GM21786 (cell line): ENCODE measurements around the gene GPR171.

Experiments
- ATAC-seq: cut with Tn5 transposase; IDR thresholded peaks from one replicate; pipeline ENCODE4 v1.9.1; 2021; ENCODE audit not compliant: unreplicated experiment

Gene GPR171

DNA sequence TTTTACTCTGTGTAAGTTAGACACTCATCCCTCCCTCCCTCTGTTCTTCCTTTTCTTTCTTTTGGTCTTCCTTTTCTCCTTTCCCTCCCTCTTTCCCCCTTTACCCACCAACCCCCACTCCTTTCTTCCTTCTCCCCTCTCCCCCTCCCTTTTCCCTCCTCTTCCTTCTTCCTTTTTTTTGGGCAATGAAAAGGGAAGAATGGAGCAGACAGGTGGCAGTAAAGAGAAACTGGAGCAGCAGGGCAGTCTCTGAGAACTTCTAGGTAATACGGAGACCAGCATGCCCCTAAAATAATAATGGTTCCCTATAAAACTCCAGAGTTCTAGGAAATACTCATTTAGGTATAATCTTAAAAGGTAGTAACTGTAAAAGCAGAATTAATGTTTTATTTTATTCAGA is 11.4 kb upstream of the GPR171 start:
- ATAC-seq, result no peak

DNA sequence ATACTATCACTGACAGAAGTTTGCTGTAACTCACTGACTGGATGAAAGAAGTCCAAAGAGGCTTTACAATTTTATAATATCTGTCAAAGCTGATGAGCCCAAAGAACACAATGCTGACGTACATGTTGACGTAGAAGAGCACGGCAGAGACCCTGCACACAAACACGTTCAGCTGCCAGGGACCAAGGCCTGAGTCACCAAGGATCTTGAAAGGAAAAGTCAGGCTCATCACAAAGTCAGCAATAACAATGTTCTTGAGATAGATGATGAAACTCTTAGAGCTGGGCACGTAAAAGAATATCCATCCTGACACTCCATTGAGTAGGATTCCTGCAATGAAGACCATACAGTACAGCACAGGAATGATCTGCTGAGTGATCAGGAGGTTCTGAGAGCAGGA is 10.9 kb upstream of the GPR171 start:
- no peak for ATAC-seq

DNA sequence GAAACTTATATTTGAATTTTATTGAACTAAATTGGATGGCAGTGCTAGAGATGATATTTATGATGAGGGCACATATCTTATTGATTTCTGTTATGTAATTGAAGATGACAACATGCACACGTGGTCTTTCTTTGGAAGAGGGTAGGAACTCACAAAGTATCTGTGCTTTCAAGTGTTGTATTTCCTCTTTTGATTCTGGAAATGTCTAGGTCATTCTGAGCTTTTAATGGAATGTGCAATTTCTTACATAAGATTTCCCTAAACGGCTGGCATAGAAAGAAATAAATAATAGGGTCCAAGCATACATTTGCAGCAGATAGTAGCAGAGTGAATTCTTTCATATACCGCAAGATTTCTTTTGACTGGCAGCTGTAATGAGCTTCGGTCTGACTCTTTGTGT is 10.1 kb upstream of the GPR171 start:
- ATAC-seq, result no peak

GRCh38 chr3:151210676-151211381 is 7.8 kb upstream of the GPR171 start:
- ATAC-seq, result peak; percentile 68

GRCh38 chr3:151209654-151210053 is 6.6 kb upstream of the GPR171 start:
- ATAC-seq, result no peak

DNA sequence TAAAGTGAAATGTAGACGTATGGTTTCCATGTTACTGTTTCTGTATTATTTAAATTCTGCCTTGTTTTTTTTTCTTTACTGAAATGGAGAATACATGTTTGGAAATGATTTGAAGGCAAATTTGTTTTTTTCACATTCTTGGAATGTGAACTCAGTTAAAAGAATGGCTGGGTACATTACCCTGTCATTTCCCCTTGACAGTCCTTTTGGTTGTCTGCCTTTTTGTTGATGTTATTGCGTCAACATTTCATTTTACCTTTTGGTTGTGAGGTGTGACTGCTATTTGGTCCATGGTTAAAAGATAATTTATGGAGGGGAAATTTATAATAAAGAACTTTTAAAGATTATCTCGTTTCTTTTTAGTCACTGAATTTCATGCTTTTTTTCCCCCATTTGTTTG is 3.2 kb upstream of the GPR171 start:
- no peak for ATAC-seq

GRCh38 chr3:151205482-151205881 is 2.5 kb upstream of the GPR171 start:
- ATAC-seq, result no peak

DNA sequence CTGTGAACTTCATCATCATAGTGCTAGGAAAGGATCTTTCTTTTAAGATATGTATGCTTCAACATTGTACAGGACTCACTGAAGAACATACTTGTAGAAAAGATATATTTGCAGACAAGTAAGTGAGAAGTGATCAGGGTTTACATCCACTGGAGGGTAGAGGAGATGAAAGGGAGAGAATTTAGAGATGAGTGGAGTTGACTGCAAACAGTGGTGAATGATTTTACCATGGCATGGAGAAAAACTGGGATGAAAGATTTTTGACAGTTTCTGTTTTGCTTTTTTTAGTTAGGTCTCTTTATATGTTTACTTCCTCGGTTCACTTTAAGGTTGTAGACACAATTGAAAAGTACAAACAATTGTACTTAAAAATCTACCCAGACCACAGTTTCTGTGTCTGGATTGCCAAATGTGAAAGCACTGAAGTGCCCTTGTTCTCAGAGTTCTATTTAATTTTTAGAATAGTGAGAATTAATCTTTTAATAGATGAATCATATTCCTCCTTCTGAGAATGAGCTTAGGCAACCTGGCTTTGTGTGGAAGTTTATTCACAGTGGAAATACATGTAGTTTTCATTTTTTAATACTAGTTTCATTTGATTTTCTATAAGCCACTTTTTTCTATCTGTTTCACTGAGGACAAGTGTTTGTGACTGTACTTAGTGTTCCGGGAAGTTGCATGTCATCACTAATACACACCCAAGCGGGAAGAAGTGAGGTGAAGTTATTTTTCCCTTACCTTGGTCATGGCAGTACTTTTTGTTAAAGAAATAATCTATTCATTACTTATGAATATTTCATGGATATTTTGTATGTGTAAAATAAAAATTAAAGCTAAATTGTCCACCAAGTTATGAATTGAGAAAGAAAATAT is 1.8 kb upstream of the GPR171 start:
- no peak for ATAC-seq

DNA sequence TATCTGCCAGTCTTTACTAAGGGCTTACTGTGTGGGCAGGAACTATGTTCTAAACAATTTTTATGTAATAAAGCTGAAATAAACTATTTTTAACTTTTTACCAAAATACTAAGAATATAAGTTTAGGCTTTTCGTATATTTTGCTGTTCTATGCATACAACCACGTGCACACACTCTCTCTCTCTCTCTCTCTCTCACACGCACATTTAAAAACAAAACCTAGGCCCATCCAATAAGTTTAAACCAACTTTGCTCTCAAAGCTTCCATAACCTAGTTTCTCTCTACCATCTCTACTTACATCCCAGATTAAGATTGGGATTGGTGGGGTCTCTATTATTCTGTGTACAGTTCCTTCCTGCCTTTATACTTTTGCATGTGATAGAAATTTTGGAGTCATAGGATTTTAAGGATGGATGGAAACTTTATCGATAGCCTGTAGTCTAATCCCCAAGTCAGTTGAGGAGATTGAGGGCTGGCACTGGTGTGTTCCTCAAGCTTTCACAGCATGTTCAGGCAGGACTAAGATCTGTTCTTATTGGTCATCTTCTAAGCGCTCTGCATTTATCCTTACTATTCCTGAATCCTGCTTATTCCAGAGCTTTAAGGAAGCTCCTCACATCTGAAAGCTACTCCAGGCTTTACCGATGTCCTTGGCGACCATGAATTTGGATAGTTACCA is 1.8 kb downstream of the GPR171 start:
- no peak for ATAC-seq

DNA sequence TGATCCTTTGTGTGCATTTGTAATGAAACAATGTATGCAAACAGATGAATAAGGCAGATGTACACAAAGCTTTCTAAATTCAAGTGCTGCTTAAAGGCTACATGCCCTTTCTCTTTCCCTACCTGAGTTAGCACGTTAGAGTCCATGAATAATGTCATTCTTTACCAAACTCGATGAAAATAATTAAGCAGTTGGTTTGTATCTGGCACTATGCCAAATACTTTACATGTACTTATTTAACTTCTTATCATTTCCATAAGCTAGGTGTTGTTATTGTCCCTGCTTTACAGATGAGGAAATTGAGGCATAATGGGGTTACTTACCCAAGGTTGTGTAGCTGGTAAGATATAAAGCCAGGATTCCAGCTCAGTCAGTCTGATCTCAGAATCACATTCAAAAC is 2.4 kb downstream of the GPR171 start:
- no peak for ATAC-seq

DNA sequence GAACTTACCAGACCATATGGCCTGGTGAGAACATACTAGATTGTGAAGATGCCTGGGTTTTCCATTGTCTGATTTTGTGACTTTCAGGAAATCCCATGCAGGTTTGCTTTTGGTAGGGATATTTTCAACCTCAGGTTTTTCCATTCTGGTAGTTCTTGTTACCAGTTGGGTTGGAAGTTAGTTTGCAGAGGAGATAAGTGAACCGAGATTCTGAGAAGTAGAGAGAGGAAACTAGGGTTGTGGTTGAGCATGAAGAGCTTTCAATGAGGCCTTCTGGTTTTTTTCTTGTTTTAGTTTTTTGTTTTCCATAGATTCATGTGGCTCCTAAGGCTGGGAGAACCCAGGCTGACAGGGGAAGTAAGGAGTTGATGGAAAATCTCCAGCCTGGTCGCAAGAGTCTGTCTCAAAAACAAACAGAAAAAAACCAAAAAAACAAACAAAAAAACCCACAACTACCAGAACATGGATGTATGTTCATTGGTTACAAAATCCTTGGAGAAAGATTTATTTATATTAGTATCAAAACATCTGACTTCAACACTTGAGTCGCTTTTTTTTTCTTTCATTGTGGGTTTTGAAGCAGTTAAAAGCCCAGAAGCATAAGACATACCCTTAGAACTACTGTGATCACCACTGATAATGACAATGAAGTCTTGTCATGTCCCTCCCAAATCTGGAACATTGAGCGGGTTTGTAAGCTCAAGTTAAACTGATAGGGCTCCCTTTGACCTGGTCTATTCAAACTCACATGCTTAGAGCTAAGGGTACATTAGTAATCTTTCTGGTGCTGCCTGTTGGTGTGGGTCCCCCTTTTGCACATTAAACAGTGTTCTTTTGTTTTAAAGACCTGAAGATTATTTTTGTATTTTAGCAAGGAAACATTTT is 3.2 kb downstream of the GPR171 start:
- no peak for ATAC-seq

GRCh38 chr3:151198849-151199248 is 4.2 kb downstream of the GPR171 start:
- ATAC-seq, result no peak

- ATAC-seq, result no peak
These were observed 4.8 kb downstream of the GPR171 start for GRCh38 chr3:151197981-151198767.

DNA sequence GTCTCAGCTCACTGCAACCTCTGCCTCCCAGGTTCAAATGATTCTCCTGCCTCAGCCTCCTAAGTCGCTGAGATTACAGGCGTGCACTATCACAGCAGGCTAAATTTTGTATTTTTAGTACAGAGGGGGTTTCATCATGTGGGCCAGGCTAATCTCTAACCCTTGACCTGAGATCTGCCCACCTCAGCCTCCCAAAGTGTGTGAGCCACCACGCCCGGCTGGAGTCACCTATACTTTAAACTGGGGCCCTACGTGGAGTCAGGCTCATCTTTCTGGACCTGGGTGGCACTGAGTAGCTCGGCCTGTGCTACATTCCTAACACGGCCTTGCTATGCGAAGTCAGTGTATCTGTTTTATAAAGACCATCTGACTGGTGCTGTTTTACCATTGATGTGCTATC is 5.8 kb downstream of the GPR171 start:
- ATAC-seq, result no peak

GRCh38 chr3:151196434-151196833 is 6.6 kb downstream of the GPR171 start:
- no peak for ATAC-seq

DNA sequence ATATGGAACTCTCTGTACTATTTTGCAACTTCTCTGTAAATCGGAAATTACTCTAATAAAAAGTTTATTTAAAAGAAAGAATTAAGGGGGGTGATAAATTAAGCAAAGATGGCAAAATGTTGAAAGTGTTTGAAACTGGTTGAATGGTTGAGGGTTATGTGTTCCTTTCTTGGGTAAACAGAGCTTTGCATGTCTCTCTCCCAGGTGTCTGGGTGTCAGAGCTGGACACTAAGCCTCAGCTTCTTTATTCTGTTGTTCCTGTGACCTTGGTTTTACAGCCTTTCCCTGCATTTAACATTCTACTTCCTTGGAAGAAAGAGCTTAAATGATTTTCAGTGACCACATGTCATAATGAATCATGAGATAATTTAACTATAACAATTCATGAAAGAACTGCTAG is 7.2 kb downstream of the GPR171 start:
- ATAC-seq, result no peak

DNA sequence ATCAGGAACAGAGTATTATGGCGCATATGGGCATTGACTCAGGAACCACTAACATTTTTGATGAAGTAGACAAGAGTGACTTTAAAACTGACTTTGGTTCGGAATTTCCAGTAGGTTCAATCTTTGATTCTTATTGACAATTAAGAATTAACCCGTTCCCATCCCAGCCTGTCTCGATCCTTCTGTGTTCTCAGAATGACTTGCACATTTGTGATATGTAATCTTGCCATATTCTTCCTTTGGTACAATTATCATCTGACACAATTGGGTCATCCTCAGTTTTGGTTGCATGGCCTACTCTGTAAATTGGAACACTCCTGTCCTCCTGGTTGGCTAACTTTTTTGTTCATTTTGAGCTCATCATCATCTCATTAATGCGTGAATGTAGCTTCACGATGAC is 10.5 kb downstream of the GPR171 start:
- ATAC-seq, result no peak

DNA sequence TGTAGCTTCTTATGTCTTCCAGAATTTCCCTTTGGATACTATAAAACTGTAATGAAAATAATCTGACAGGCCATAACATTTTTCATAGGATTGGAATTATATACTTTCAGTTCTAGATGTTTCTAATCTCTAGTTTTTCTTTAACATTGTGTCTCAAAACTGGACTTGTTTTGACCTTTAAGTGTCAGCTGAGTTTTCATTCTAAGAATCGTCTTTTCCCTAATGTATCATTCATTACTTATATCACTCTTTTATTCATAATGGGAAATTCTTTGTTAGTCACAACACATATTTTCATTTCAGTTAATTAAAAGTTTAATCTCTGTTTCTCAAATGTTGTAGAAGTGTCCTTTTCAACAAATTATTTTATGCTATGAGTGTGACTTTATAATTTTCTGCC is 11.9 kb downstream of the GPR171 start:
- ATAC-seq, result no peak

- no peak for ATAC-seq
These were observed 19.7 kb downstream of the GPR171 start for GRCh38 chr3:151183265-151183671.
